Islet of Langerhans (tissue), 1 donor: ENCODE results near the gene GPRC5B.

Source experiments
- FAIRE-seq: peaks from one replicate; lab custom pipeline; 2011; peaks lifted over from hg19 to GRCh38; lab: Jason Lieb, UNC

Gene GPRC5B

DNA sequence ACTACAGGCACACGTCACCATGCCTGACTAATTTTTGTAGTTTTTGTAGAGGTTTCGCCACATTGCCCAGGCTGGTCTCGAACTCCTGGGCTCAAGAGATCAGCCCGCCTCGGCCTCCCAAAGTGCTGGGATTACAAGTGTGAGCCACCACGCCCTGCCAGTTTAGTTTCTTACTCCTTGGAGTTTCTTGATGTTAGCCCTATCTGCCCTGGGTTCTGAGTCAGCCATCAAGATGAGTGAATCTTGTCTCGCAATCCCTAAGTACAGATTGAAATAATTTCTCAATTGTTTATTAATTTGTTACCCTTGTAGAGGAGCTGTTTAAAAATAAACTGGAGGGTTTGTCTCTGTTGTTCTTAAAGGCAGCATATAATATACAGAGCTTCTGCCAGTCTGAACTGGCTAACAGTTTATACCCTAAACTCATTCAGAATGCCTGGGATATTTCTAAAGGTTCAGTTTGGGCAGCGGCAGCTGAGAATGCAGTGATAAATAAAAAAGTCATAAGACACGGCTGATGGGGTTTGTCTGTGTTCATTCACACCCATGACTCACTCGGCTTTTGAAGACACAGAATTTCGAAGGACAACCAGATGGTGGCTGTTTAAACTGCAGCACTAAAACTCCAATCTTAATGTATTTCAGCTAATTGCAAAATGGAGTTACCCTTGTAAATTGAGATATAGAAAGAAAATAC is 39.6 kb downstream of the GPRC5B start:
- no peak for FAIRE-seq

DNA sequence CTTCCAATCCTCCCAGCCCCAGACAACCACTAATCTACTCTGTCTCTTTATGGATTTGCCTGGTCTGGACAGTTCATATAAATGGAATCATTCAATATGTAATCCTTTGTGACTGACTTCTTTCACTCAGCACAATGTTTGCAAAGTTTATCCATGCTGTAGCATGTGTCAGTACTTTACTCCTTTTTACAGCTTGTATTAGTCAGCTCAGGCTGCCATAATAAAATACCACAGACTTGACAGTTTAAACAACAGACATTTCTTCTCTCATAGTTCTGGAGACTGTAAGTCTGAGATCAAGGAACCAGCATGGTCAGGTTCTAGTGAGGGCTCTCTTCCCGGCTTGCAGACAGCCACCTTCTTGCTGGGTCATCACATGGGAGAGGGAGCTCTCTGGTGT is 41.3 kb downstream of the GPRC5B start:
- FAIRE-seq: no peak

DNA sequence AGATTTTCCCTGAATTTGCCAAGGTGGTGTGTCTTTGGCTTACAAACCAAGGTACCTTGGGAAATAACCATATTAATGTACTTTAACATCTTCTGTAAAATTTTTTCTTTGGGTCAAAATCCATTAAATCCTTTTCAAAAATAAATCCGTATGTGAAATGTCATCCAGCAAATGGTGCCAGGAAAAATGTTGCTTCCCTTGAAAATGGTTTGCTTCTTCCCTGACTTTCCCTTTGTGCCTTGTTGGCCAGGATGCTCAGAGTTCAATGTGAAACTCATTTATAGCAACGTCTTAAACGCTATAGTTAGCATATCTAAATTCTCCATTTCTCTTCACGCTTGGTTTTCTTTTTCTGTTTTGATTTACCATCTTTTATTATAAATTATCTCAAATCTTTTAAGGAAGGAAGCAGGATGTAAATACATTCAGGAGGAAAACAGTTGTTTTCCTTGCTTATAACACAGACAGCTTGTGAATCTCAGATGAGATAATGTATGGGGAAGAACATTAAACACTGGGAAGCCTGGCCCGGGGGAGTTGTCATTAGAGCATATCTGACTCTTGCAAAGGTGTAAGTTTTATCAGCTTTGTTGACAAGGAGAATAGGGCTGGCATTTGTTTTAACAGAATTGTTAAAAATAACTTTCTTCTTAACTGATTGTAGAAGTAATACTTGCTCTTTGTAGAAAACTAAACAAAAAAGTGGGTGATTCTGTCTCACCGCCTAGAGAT is 42.1 kb downstream of the GPRC5B start:
- no peak for FAIRE-seq

DNA sequence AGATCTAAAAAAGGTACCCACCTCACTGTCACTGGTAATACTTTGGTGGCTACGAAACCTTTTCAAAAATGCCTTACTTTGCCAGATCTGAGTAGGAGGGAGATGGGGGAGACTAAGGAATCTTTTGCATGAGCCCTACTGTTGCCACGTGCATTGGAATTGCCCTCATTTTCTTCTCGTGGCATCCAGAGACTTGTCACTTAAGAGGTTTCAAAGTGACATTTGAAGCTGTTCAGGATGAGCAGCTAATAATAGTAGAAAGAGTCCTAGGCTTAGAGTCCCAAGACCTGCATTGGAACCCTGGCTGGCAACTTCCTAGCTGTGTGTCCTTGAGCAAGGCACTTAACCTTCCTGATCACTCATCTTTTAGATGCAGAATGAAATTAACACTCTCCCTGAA is 43.5 kb downstream of the GPRC5B start:
- no peak for FAIRE-seq

DNA sequence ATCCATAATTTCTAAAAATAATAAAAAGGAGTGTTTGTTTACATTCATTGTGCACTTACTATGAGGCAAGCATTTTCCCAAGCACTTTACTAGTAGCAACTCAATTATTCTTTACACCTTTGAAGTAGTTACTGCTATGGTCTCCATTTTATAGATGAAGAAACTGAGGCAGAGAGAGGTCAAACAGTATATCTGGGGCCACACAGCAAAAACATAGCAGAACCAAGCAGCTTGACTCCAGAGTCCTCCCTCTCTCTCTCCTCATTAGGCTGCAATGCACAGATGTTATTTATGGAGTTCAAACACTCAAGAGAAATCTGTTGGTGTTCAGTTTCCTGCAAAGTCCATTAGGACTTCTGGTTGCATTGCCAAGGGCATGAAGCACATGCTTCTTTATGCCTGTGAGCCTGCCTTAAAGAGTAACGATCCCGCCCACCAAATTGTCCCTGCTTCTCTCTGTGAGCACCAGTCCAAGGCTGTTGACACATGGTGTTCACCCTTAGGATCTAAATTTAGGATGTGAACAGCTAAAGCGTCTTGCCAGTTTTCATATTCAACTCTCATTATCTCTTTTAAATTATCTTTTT is 44.0 kb downstream of the GPRC5B start:
- no peak for FAIRE-seq

DNA sequence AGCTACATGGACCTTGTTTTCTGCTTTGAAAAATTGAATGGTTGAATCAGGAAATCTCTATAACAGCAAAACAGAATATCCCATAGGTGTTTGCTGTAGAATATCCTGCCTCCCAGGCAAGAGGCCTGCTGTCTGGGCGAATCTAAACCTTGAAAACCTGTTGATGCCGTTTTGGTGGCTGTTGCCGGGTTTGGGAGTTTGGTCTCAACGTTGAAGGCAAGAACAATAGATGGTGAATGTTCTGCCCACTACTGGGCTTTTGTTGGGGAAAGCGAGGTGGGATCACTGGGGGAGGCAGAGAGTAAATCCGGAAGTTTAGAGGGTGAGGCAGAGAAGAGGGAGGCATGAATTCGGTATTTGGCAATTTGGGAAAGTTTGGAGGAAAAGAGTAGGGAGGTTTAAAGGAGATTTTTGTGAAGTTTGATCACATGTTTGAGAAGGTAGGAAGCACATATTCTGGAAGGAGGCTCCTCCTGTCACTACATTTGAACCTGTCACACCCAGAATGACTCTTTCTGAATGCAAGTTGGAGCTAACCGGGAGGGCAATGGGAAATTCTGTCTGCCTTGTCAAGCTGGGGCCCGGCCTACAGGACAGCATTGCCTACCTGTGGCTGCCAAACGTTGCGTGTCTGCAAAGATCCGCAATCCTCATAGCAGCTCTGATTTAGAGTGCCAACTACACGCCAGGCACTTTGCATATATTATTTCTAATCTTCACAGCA is 46.5 kb downstream of the GPRC5B start:
- no peak for FAIRE-seq

DNA sequence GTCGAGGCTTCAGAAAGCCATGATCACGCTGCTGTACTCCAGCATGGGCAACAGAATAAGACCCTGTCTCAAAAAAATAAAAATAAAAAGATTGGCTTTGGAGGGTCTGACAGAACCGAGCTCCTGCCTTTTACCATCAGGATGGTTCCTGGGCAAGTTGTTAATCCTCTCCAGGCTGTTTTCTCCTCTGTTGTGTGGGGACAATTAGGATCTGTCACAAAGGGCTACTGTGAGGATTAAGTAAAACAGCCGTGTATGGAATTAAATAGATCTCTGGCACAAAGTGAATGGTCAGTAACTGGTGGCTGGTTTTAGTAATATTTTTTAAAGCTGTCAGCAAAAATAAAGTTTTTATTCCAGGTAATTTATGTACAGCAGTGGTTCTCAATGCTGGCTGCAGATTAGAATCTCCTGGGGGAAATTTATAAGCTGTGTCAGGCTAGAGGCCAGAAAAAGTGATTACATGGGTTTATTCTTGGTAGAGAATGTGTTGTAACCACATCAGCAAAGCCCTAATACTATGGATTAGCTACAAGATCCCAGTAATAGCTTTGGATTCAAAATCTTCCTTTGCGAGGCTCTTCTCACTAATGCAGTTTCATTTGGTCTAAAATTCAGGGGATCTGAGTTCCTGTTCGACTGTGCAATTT is 47.2 kb downstream of the GPRC5B start:
- FAIRE-seq: no peak

DNA sequence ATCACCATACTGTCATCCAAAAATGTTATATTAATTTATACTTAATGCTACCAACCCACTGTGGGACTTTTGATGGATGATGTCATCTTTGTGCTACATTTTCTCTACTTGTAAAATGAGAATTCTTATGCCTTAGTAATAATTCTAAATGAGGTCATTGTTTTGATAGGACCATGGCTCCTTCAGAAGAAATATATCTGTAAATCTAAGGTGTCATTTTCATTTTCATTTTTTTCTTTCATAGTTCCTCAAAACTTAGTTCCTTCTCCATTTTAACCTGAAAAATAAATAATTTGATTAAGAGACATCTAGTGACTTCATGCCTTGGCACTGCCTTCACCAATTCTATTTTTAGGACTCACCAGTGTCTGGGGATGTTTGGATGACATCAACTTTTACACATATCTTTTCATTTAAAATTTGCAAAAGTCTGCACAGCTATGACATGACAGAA is 48.7 kb downstream of the GPRC5B start:
- FAIRE-seq: no peak

DNA sequence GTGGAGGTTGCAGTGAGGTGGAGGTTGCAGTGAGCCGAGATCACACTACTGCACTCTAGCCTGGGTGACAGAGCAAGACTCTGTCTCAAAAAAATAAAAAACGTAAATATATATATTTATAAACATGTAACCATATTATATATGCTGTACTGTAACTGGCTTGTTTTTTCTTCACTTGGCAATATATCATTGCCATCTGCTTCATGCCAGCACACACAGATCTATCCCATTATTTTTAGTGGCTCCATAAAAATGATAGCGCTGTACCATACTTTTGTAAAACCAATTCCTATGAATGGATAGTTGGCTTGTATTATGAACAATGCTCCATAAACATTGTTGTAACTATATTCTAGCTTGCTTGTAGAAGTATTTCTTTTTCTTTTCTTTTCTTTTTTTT is 49.5 kb downstream of the GPRC5B start:
- FAIRE-seq: no peak

DNA sequence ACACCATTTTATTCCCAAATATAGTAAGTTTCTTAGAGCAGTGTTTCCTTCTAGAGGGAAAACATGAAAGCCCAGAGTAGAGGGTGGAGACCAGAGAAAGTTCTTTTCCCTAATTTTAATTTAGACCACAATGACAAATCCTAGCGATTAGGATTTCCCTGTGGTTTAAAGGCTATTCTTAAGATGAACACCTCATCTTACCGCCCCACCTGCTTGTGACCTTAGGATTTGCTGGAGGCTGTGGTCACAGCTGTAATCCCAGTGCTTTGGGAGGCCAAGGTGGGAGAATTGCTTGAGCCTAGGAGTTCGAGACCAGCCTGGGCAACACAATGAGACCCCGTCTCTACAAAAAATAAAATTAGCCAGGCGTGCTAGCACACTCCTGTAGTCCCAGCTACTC is 51.1 kb downstream of the GPRC5B start:
- no peak for FAIRE-seq

DNA sequence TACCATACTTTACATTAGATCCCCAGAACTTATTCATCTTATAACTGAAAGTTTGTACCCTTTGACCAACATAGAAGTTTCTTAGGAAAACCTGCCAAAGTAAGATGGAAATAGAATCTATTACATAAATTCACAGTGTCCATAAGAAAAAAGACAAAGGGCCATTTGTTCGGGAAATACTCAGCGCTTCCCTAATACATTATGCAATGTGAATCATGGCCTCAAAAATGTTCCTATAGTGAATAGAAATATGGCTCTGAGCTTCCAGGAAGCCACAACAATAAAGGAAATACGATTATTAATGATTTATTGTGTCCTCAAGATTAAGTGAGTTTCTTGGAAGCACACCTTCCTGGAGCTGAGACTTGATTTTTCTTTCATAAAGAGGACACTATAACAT is 51.5 kb downstream of the GPRC5B start:
- no peak for FAIRE-seq

DNA sequence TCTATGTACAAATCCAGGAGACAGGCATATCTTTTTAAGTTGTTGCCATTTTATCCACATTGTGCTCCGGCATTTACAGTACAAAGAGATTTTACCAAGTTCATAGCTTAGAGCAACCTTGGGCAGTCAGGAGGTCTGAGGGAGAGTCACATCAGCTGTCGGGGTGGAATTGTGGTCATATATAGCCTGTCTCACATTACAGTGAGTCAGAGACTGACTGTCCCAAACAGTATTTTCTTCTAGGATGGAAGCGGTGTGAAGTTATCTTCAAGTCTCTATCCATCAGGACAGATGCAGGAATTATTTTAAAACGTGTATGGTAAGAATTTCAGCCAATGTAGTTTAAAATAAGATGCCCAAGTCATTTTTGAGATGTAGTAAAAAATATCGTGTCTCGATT is 53.0 kb downstream of the GPRC5B start:
- FAIRE-seq: no peak

DNA sequence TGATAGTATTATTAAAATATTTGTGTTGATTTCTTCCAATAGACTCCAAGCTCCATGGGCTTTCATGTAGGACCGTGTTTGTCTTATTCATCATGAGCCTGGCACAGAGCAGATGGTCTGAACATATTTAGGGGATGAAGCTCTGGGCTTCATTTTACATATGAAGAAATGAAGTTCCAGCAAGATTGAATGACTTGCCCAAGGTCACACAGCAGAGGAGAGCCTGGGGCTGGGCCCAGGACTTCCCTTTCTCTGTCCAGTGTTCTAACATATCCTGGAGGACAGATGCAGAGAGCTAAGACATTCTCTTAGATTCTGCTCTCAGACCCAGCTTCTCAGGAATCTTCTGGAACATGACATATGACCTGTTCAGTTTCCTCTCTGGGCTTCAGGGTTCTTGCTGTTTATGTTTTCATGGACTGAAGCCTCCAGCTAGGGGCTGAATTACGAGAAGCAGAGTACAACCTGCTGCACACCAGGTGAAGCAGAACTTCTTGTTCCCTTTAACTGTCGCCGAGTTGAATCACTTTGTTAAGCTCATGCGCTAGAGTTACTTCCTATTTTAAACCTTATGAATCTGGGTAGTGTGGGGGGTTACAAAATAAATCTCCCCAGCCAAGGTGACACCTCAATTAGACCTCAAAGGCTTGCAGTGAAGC is 53.6 kb downstream of the GPRC5B start:
- no peak for FAIRE-seq

DNA sequence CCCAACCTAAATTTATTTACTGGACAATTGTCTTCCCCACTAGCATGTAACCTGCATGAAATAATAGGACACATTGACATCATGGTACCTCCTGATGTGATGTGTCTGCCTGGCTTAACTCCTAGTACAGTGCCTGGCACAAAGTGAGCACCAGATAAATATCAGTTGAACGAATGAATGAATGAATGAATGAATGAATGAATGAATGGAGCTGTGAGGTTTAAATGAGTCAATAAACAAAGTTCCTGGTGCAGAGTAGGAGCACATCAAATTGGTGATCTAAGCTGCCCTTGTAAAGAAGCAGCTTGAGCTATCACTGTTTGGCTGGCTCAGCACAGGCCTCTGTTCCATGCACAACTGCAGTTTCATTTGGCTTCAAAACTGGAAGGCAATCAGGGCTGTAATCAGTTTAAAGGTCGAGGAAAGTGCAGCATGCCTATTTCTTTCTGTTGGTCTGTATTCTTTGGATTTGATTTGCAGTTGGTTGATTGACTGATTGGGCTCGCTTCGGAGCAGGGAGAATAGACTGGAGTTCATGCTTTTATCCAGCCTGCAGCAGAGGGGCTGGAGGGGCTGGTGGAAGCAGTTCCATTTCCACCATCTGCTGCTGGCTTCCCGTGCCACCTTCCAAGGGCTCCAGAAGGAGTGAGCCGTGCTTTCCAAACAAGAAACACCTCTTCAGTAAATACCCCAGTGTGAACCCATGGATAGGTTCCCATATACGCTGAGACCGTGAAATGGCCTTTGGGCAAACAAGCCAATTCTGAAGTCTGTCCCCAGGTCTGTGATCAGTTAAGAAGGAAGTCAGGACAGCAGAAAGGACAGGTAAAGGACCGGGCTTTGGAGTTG is 54.6 kb downstream of the GPRC5B start:
- FAIRE-seq: no peak

DNA sequence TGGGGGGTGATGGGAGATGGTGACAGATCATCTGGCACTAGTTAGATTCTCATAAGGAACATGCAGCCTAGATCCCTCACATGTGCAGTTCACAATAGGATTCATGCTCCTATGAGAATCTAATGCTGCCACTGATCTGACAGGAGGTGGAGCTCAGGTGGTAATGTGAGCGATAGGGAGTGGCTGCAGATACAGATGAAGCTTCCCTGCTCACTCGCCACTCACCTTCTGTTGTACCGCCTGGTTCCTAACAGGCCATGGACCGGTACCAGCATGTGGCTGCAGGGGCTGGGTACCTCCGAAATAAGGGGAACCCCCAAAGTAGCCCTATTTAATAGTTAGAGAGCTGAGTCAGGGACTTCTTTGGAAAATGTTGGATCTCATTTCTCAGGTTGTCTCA is 60.4 kb downstream of the GPRC5B start:
- no peak for FAIRE-seq

DNA sequence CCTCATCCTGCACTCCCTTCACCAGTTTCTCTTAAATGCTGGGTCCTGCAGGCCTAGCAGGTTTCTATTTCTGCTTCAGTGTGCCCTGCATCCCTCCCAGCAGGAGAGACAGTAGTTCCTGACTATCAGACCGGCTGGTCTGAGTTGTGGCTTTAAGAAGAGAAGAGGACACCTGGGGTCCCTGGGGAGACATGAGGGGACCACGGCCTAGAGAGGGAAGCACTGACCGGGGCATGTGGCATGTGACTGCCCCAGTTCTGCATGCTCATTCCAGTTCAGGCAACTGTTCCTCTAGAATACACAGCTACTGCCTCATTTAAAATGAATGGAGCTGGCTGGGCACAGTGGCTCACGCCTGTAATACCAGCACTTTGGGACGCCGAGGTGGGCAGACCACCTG is 61.3 kb downstream of the GPRC5B start:
- FAIRE-seq: no peak

DNA sequence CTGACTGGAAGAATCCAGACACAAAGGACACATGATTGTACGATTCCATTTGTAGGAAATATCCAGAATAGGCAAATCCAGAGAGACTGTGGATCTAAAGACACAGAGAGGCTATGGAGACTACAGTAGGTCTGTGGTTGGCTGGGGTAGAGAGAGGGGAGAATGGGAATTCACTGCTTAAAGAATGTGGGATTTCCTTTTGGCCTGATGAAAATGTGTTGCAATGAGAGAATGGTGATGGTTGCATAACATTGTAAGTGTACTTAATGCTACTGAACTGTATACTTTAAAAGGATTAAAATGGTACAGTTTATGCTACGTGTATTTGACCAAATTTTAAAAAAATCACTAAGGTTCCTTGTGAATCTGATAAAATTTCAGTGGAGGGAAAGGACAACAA is 62.1 kb downstream of the GPRC5B start:
- no peak for FAIRE-seq

DNA sequence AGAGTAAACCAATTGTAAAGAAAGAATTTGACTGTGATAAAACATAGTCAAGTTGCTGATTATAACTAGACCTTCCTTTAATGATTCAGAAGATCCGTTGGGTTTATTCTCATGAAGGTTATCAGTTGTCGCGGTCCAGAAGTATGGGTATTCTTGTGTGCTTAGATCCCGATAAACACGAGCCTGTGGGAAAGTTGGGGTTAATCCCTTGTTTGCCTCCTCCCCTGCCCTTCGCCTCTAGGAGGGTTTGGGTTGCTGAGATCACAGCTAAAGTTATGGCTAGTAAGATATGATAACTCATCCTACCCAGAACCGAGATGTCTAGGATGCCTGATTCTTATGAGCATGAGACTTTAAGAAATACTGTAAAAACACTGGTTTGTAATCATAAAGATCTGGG is 66.8 kb downstream of the GPRC5B start:
- FAIRE-seq: no peak

DNA sequence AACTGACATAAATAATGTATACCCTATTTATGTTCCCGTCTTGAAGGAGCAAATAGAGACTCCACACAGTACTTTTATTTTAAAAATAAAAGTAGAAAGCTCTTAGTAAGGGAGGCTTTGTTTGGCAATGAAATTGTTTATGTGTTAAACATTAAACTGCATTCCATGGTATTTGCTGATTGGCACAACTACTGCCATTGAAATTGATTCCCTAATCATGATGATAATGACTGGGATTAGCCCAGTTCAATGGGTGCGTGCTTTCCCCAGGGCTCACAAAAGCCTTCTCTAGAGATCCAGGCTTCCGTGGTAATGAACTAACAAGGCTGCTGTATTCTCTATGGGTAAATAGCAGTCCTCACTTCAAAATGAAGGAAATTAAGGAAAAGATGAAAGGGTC is 67.5 kb downstream of the GPRC5B start:
- FAIRE-seq: no peak

DNA sequence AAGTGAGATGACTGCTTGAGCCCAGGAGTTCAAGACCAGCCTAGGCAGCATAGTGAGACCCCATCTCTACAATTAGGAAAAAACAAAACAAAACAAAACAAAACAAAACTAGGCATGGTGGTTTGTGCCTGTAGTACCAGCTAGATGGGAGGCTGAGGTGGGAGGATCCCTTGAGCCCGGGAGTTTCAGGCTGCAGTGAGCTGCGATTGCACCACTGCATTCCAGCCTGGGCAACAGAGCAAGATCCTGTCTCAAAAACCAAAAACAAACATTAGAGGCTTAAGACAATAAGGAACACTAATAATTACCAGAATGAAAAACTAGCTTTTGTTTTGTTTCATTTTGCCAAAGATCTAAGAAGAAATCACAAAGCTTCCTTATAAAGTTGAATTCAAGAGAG is 69.2 kb downstream of the GPRC5B start:
- no peak for FAIRE-seq

DNA sequence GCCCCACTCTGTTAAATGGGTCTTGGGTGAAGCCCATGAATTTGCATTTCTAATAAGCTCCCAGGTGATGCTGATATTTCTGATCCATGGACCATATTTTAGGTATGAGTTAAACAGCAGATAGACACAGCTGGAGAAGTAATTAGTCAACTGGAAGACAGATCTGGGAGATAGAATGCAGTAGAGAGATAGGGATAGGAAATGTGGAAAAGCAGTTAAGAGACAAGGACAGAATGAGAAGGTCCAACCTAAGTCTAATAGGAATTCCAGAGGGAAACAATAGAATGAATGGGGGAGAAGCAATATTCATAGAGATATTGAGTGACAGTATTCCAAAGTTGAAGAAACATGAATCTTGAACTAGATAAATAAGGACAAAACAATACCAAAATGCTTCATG is 71.7 kb downstream of the GPRC5B start:
- FAIRE-seq: no peak
